ES-I3 (cell line): Measurements from ENCODE around the gene DNAI4.

Source experiments
- H3K36me3 ChIP-seq: 2 replicates; pipeline ENCODE4 v1.6.1; 2013; ENCODE audit warnings: mild to moderate bottlenecking, low read length, control low read depth, moderate library complexity; ENCODE audit not compliant: insufficient read depth
- H3K4me1 ChIP-seq: 2 replicates; pipeline ENCODE4 v1.6.1; 2013; ENCODE audit warnings: mild to moderate bottlenecking, control low read depth, low read length; ENCODE audit not compliant: insufficient read depth
- H3K9ac ChIP-seq: 2 replicates; pipeline ENCODE4 v1.6.1; 2013; ENCODE audit warnings: low read depth, mild to moderate bottlenecking, low read length, moderate library complexity
- H3K9me3 ChIP-seq: 2 replicates; pipeline ENCODE4 v1.6.1; 2013; ENCODE audit warnings: mild to moderate bottlenecking, low read length, moderate library complexity; ENCODE audit not compliant: control insufficient read depth, insufficient read depth

The DNAI4 gene

GRCh38 chr1:66775646-66776045, 149.0 kb downstream of the DNAI4 start:
- Histone ChIP-seq H3K9me3 (no peaks in the 10 kb centered on the region), H3K9ac (no peak overlapping the region), H3K36me3 (no peaks in the 10 kb centered on the region), H3K4me1 (no peaks in the 10 kb centered on the region)

GRCh38 chr1:66774438-66774837, 150.2 kb downstream of the DNAI4 start:
- H3K9ac ChIP-seq = no peak overlapping the region
- H3K4me1 ChIP-seq = no peaks in the 10 kb centered on the region
- H3K9me3 ChIP-seq = no peaks in the 10 kb centered on the region
- H3K36me3 ChIP-seq = no peaks in the 10 kb centered on the region

- Histone ChIP-seq H3K4me1 (no peaks in the 10 kb centered on the region), H3K9me3 (no peaks in the 10 kb centered on the region)
Observed at GRCh38 chr1:66773227-66773626, 151.4 kb downstream of the DNAI4 start.

GRCh38 chr1:66770694-66771093, 154.0 kb downstream of the DNAI4 start:
- no peaks in the 10 kb centered on the region for H3K9me3 ChIP-seq
- no peaks in the 10 kb centered on the region for H3K36me3 ChIP-seq
- H3K9ac ChIP-seq = no peak overlapping the region
- H3K4me1 ChIP-seq = no peaks in the 10 kb centered on the region

More at GRCh38 chr1:66773227-66773626, 151.4 kb downstream of the DNAI4 start:
- Histone ChIP-seq H3K9ac (no peak overlapping the region), H3K36me3 (no peaks in the 10 kb centered on the region)

- Histone ChIP-seq H3K9ac (no peak overlapping the region), H3K9me3 (no peaks in the 10 kb centered on the region), H3K4me1 (no peaks in the 10 kb centered on the region), H3K36me3 (no peaks in the 10 kb centered on the region)
Observed at GRCh38 chr1:66770240-66770639, 154.4 kb downstream of the DNAI4 start.

- Histone ChIP-seq H3K4me1 (no peaks in the 10 kb centered on the region), H3K9ac (no peak overlapping the region), H3K36me3 (no peaks in the 10 kb centered on the region), H3K9me3 (no peaks in the 10 kb centered on the region)
Observed at GRCh38 chr1:66769512-66770229, 155.0 kb downstream of the DNAI4 start.

GRCh38 chr1:66768965-66769364, 155.7 kb downstream of the DNAI4 start:
- Histone ChIP-seq H3K36me3 (no peaks in the 10 kb centered on the region), H3K9me3 (no peaks in the 10 kb centered on the region), H3K4me1 (no peaks in the 10 kb centered on the region), H3K9ac (no peak overlapping the region)

- Histone ChIP-seq H3K36me3 (no peaks in the 10 kb centered on the region), H3K9me3 (no peaks in the 10 kb centered on the region), H3K9ac (no peak overlapping the region), H3K4me1 (no peaks in the 10 kb centered on the region)
Observed at GRCh38 chr1:66767626-66768025, 157.0 kb downstream of the DNAI4 start.

GRCh38 chr1:66764994-66765578, 159.6 kb downstream of the DNAI4 start:
- H3K36me3 ChIP-seq = no peaks in the 10 kb centered on the region
- H3K4me1 ChIP-seq = no peaks in the 10 kb centered on the region
- no peaks in the 10 kb centered on the region for H3K9me3 ChIP-seq
- H3K9ac ChIP-seq = no peak overlapping the region
